ENCODE measurements around the gene KCNJ9. TPM values are rescaled to one million over a fixed set of nuclear protein-coding genes. Genes with fewer than 3 reads are reported as not detected.

Gene KCNJ9
- total and polyA plus RNA-seq, 2 of the 13 experiments (the other 11 are each of a cell fraction or from before 2014, with no cell fraction given) = not detected

- Histone ChIP-seq H4K20me1 (ENCODE audit: insufficient read depth, low read length) (no peaks in the 10 kb centered on the region), H3K9ac (ENCODE audit: insufficient read depth, low read depth, low read length) (no peak overlapping the region), H3K79me2 (ENCODE audit: insufficient read depth, low read length) (no peaks in the 10 kb centered on the region), H3K4me3 (replicated peaks in 1 of 3; ENCODE audit: insufficient read depth in 1 of 3, low read depth in 2 of 3, low read length in 3 of 3) (no peak overlapping the region), H3K9me3 (ENCODE audit: low read length) (no peaks in the 10 kb centered on the region), H2AFZ (ENCODE audit: low read length) (no peak overlapping the region), H3K4me2 (ENCODE audit: low read depth, low read length) (no peak overlapping the region), H3K27me3 (ENCODE audit: control insufficient read depth in 1 of 2, insufficient read depth in 2 of 2, low read length in 2 of 2) (no peaks in the 10 kb centered on the region), H3K27ac (ENCODE audit: extremely low read length, insufficient read depth, low read length) (no peak overlapping the region), H3K36me3 (replicated peaks in 1 of 2; ENCODE audit: control insufficient read depth in 1 of 2, insufficient read depth in 2 of 2, low read length in 2 of 2) (no peaks in the 10 kb centered on the region), H3K4me1 (ENCODE audit: insufficient read depth, low read length) (peaks cover 79% of the 10 kb centered on the region)
- no peak for FAIRE-seq
- ChIA-PET CTCF (ENCODE audit: low intra/inter-chr PET ratio, low total read pairs) (no interaction called here), POLR2A (interaction anchor here (1.2 kb wide), 1 partner anchor 135 kb away, joined by 3 read pairs; the partner anchor contains the start of gene DCAF8)
- BruUV-seq (replicated peaks) = no TSS peak
- 86% methylated on average over 9 of the region's 9 CpGs for WGBS (ENCODE audit: low lambda C conversion rate)
- in situ Hi-C loops (cut with HindIII; ENCODE audit: extremely low pct_ligation_motif_present, low pct_unique_long_range_greater_than_20kb) (no loop called here), intact Hi-C loops (cut with micrococcal nuclease; ENCODE audit: unreplicated experiment) (no loop called here)
- TF ChIP-seq DNMT3B (CRISPR knock-in tag; conservative IDR thresholded peaks at IDR 0.05) = no peak
- TF ChIP-seq, protein P1, sequence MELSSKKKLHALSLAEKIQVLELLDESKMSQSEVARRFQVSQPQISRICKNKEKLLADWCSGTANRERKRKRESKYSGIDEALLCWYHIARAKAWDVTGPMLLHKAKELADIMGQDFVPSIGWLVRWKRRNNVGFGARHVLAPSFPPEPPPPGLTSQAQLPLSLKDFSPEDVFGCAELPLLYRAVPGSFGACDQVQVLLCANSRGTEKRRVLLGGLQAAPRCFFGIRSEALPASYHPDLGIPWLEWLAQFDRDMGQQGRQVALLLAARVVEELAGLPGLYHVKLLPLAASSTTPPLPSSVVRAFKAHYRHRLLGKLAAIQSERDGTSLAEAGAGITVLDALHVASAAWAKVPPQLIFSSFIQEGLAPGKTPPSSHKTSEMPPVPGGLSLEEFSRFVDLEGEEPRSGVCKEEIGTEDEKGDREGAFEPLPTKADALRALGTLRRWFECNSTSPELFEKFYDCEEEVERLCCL (CRISPR knock-in tag; IDR thresholded peaks at IDR 0.05; ENCODE audit: borderline replicate concordance) = no peak
- no peak for TF ChIP-seq RELA (CRISPR knock-in tag; IDR thresholded peaks at IDR 0.05)
- no peak for TF ChIP-seq ZNF780A (CRISPR knock-in tag; IDR thresholded peaks at IDR 0.05)
- TF ChIP-seq STAG1 (CRISPR knock-in tag; IDR thresholded peaks at IDR 0.05) = no peak
- no peak for TF ChIP-seq KAT2B (IDR thresholded peaks at IDR 0.05; ENCODE audit: borderline replicate concordance, low read depth, low read length)
- no peak for TF ChIP-seq ZSCAN30 (CRISPR knock-in tag; IDR thresholded peaks at IDR 0.05)
- no peak for TF ChIP-seq NPAS2 (CRISPR knock-in tag; IDR thresholded peaks at IDR 0.05; ENCODE audit: borderline replicate concordance)
- TF ChIP-seq ZNF101 (CRISPR knock-in tag; IDR thresholded peaks at IDR 0.05; ENCODE audit: borderline replicate concordance, low read depth) = no peak
- TF ChIP-seq, protein P2, sequence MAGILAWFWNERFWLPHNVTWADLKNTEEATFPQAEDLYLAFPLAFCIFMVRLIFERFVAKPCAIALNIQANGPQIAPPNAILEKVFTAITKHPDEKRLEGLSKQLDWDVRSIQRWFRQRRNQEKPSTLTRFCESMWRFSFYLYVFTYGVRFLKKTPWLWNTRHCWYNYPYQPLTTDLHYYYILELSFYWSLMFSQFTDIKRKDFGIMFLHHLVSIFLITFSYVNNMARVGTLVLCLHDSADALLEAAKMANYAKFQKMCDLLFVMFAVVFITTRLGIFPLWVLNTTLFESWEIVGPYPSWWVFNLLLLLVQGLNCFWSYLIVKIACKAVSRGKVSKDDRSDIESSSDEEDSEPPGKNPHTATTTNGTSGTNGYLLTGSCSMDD (CRISPR knock-in tag; IDR thresholded peaks at IDR 0.05) = no peak
- TF ChIP-seq MLXIP (CRISPR knock-in tag; IDR thresholded peaks at IDR 0.05; ENCODE audit: borderline replicate concordance) = no peak
- TF ChIP-seq ZHX1 (CRISPR knock-in tag; IDR thresholded peaks at IDR 0.05; ENCODE audit: low read depth) = no peak
- no peak for TF ChIP-seq LCORL (IDR thresholded peaks at IDR 0.05)
- TF ChIP-seq LCORL (CRISPR knock-in tag; IDR thresholded peaks at IDR 0.05) = no peak
- no peak for TF ChIP-seq CEBPB (IDR thresholded peaks at IDR 0.05; ENCODE audit: borderline replicate concordance, low read depth, low read length)
- no peak for TF ChIP-seq SYNCRIP (IDR thresholded peaks at IDR 0.05; ENCODE audit: insufficient read depth, low read depth, low read length)
- no peak for TF ChIP-seq ZNF607 (CRISPR knock-in tag; IDR thresholded peaks at IDR 0.05; ENCODE audit: borderline replicate concordance)
- no peak for TF ChIP-seq ZMYM4 (CRISPR knock-in tag; IDR thresholded peaks at IDR 0.05)
- TF ChIP-seq ZNF775 (CRISPR knock-in tag; IDR thresholded peaks at IDR 0.05; ENCODE audit: borderline replicate concordance) = no peak
- ATAC-seq = no peak
- no peak for DNase-seq (ENCODE audit: low spot score)
Observed at GRCh38 chr1:160127381-160127780, 46.0 kb downstream of the KCNJ9 start.
